ENCODE results near the gene PDE4D. TPM values are rescaled to one million over a fixed set of nuclear protein-coding genes. Genes with fewer than 3 reads are reported as not detected.

PDE4D gene
- total RNA-seq, 1 experiment from 2014 or later, result 3.6 TPM

DNA sequence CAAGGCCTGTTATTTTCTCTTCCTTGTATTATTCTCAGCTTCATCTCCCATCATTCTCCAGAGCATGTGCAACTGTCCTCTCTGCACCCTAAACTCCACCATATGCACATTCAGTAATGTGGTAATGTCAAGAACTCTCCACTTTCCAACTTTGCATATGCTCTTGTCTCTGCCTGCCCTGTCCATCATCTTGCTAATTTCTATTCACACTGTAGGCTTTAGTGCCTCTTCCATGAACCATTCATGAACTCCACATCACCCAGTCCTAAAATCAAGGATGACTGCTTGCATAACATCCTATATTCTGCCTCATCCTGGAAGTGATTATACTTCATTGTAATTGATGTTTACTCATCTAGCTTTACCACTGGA is 354.8 kb downstream of the PDE4D start:
- no TSS peak for BruUV-seq (replicated peaks)

DNA sequence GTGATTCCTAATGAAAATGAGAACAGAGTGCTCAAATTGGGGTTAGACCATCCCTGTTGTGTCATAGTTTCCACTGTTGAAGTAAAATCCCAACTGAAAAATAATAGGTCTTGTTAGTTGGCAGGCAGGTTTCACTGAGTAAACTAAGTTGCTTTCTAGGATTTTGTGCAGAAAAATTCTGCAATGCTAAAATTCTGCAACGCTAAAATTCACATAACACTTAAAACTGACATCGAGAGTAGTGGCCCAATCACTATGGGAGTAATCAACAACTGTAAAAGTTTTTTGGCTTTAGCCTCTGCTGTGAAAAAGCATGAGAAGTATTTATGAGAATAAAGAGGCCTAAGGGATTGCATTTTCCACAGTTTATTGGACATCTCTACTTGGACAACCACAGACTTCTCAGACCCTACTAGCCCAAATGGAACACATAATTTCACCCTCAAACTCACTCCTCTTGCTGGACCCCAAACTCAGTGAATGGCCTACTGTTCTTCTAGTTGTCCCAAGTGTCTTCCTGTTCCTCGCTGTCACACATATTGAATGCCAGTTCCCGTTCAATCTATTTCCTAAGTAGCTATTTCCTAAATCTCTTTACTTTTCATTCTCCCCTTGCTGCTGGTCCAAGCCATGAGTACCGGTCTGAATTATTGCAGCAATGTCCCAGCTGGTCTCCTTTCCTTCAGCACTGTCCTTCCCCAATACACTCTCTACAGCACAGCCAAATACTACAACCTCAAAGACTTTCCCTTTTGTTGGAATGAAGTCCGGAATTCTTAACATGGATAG is 355.4 kb downstream of the PDE4D start:
- Histone ChIP-seq H4K20me1 (ENCODE audit: low read length) (no peaks in the 10 kb centered on the region), H3F3A (ENCODE audit: low read length, unreplicated experiment) (no peaks in the 10 kb centered on the region), H3K27ac (ENCODE audit: low read length) (no peak overlapping the region), H3K9me2 (replicated peaks; ENCODE audit: low read length) (no peaks in the 10 kb centered on the region), H3K36me3 (ENCODE audit: low read depth, low read length) (no peaks in the 10 kb centered on the region), H3K4me3 (ENCODE audit: low read length) (no peak overlapping the region), H3K4me2 (ENCODE audit: low read length) (no peak overlapping the region), H3K79me2 (ENCODE audit: low read length) (no peaks in the 10 kb centered on the region), H3K9me3 (ENCODE audit: low read length) (no peaks in the 10 kb centered on the region), H3K27me3 (ENCODE audit: low read length) (no peaks in the 10 kb centered on the region), H3K9ac (ENCODE audit: low read length) (no peak overlapping the region), H3K4me1 (ENCODE audit: insufficient read depth, low read length) (no peaks in the 10 kb centered on the region), H2AFZ (ENCODE audit: low read length) (no peak overlapping the region)
- no peak for DNase-seq
- TF ChIP-seq EZH2 (IDR thresholded peaks at IDR 0.05; ENCODE audit: low read length, unreplicated experiment) (no peak), EZH2phosphoT487 (IDR thresholded peaks at IDR 0.05; ENCODE audit: borderline replicate concordance, low read length) (no peak)
- TF ChIP-seq, protein P1, sequence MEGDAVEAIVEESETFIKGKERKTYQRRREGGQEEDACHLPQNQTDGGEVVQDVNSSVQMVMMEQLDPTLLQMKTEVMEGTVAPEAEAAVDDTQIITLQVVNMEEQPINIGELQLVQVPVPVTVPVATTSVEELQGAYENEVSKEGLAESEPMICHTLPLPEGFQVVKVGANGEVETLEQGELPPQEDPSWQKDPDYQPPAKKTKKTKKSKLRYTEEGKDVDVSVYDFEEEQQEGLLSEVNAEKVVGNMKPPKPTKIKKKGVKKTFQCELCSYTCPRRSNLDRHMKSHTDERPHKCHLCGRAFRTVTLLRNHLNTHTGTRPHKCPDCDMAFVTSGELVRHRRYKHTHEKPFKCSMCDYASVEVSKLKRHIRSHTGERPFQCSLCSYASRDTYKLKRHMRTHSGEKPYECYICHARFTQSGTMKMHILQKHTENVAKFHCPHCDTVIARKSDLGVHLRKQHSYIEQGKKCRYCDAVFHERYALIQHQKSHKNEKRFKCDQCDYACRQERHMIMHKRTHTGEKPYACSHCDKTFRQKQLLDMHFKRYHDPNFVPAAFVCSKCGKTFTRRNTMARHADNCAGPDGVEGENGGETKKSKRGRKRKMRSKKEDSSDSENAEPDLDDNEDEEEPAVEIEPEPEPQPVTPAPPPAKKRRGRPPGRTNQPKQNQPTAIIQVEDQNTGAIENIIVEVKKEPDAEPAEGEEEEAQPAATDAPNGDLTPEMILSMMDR (conservative IDR thresholded peaks at IDR 0.05; ENCODE audit: low read depth, low read length), result no peak
- no TSS peak for BruUV-seq (replicated peaks)
- ATAC-seq, result no peak
- intact Hi-C loops (cut with micrococcal nuclease), result no loop called here
- ChIA-PET CTCF (no interaction called here), POLR2A (ENCODE audit: unreplicated experiment) (no interaction called here)

More for the DNA sequence above, 354.8 kb downstream of the PDE4D start:
- Histone ChIP-seq H3K4me3 (ENCODE audit: low read length) (no peak overlapping the region), H3K4me1 (ENCODE audit: insufficient read depth, low read length) (no peaks in the 10 kb centered on the region), H3K36me3 (ENCODE audit: low read depth, low read length) (no peaks in the 10 kb centered on the region), H3K9ac (ENCODE audit: low read length) (no peak overlapping the region), H2AFZ (ENCODE audit: low read length) (no peak overlapping the region), H3K27ac (ENCODE audit: low read length) (no peak overlapping the region), H3K27me3 (ENCODE audit: low read length) (no peaks in the 10 kb centered on the region), H3F3A (ENCODE audit: low read length, unreplicated experiment) (no peaks in the 10 kb centered on the region), H3K9me2 (replicated peaks; ENCODE audit: low read length) (no peaks in the 10 kb centered on the region), H3K4me2 (ENCODE audit: low read length) (no peak overlapping the region), H3K9me3 (ENCODE audit: low read length) (no peaks in the 10 kb centered on the region), H3K79me2 (ENCODE audit: low read length) (no peaks in the 10 kb centered on the region), H4K20me1 (ENCODE audit: low read length) (no peaks in the 10 kb centered on the region)
- ChIA-PET POLR2A (ENCODE audit: unreplicated experiment) (no interaction called here), CTCF (no interaction called here)
- DNase-seq, result no peak
- ATAC-seq, result no peak
- TF ChIP-seq, protein P1 (conservative IDR thresholded peaks at IDR 0.05; ENCODE audit: low read depth, low read length), result no peak
- TF ChIP-seq EZH2phosphoT487 (IDR thresholded peaks at IDR 0.05; ENCODE audit: borderline replicate concordance, low read length), result no peak
- no peak for TF ChIP-seq EZH2 (IDR thresholded peaks at IDR 0.05; ENCODE audit: low read length, unreplicated experiment)
- intact Hi-C loops (cut with micrococcal nuclease), result no loop called here

DNA sequence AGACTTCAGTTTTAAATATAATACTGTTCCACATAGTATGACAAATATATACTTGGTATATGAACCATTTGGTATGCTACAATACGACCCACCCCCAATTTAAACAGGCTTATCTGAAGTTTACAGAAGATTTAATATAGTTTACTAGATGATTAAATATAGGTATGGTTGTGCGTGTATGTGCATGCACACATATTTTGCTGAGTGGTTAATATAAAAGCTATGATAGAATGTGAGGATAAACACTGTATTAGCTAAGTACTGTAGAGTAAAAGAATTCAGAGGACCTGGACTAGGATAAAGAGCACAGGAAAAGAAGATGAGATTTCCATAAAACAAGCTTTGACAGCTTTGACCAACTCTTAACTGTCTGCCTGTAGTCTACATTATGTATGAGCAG is 356.7 kb downstream of the PDE4D start:
- no peaks in the 10 kb centered on the region for H3K36me3 ChIP-seq (ENCODE audit: low read depth, low read length)
- H3K27ac ChIP-seq (ENCODE audit: low read length), result no peak overlapping the region
- CTCF ChIA-PET, result no interaction called here
- ATAC-seq (no peak), DNase-seq (no peak)
- H3K9me3 ChIP-seq (ENCODE audit: low read length), result no peaks in the 10 kb centered on the region
- no peaks in the 10 kb centered on the region for H3K4me1 ChIP-seq (ENCODE audit: insufficient read depth, low read length)
- H3K79me2 ChIP-seq (ENCODE audit: low read length), result no peaks in the 10 kb centered on the region
- no TSS peak for BruUV-seq (replicated peaks)
- no peak overlapping the region for H3K9ac ChIP-seq (ENCODE audit: low read length)
- no peaks in the 10 kb centered on the region for H3K9me2 ChIP-seq (replicated peaks; ENCODE audit: low read length)
- intact Hi-C loops (cut with micrococcal nuclease), result no loop called here
- TF ChIP-seq EZH2 (IDR thresholded peaks at IDR 0.05; ENCODE audit: low read length, unreplicated experiment) (no peak), EZH2phosphoT487 (IDR thresholded peaks at IDR 0.05; ENCODE audit: borderline replicate concordance, low read length) (no peak)
- TF ChIP-seq, protein P1 (conservative IDR thresholded peaks at IDR 0.05; ENCODE audit: low read depth, low read length), result no peak
- no peaks in the 10 kb centered on the region for H3F3A ChIP-seq (ENCODE audit: low read length, unreplicated experiment)
- H3K4me3 ChIP-seq (ENCODE audit: low read length), result no peak overlapping the region
- no peak overlapping the region for H3K4me2 ChIP-seq (ENCODE audit: low read length)
- H3K27me3 ChIP-seq (ENCODE audit: low read length), result no peaks in the 10 kb centered on the region
- no peaks in the 10 kb centered on the region for H4K20me1 ChIP-seq (ENCODE audit: low read length)
- POLR2A ChIA-PET (ENCODE audit: unreplicated experiment), result no interaction called here
- H2AFZ ChIP-seq (ENCODE audit: low read length), result no peak overlapping the region
